Measurements from ENCODE around the gene SH3TC1. TPM values are rescaled to one million over a fixed set of nuclear protein-coding genes. Genes with fewer than 3 reads are reported as not detected.

The SH3TC1 gene
- total and polyA plus RNA-seq, 9 donors: 1.1 to 34.5 (median 5.4) TPM

DNA sequence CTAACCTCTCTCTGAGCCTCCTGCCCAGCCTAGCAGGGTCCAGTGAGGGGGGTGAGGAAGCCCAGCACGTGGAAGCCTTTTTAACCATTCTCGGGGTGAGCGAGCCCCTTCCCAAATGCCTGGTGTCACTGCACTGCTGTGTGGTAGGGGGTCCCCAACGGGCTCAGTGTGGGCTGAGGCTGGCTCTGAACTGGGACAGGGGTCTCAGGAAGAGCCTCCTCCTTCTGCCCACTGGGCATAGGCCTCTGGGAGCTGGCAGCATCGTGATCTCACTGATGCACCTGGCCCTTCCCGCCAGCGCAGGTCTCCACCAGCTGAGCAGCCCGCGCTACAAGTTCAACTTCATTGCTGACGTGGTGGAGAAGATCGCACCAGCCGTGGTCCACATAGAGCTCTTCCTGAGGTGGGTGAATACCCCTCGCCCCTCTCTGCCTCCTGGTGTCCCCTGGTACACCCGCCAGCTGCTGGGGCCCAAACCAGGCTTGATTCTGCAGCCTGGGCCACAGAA is 83.1 kb downstream of the SH3TC1 start:
- peak in 1 of 5 donors; percentile 29 for DNase-seq
- no peak for TF ChIP-seq POLR2A (IDR thresholded peaks at IDR 0.05)
- TF ChIP-seq, protein P1, sequence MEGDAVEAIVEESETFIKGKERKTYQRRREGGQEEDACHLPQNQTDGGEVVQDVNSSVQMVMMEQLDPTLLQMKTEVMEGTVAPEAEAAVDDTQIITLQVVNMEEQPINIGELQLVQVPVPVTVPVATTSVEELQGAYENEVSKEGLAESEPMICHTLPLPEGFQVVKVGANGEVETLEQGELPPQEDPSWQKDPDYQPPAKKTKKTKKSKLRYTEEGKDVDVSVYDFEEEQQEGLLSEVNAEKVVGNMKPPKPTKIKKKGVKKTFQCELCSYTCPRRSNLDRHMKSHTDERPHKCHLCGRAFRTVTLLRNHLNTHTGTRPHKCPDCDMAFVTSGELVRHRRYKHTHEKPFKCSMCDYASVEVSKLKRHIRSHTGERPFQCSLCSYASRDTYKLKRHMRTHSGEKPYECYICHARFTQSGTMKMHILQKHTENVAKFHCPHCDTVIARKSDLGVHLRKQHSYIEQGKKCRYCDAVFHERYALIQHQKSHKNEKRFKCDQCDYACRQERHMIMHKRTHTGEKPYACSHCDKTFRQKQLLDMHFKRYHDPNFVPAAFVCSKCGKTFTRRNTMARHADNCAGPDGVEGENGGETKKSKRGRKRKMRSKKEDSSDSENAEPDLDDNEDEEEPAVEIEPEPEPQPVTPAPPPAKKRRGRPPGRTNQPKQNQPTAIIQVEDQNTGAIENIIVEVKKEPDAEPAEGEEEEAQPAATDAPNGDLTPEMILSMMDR (IDR thresholded peaks at IDR 0.05): no peak
- TF ChIP-seq EP300 (IDR thresholded peaks at IDR 0.05): no peak
- H3K4me1 ChIP-seq (ENCODE audit: insufficient read depth): peaks cover 20% of the 10 kb centered on the region
- no peaks in the 10 kb centered on the region for H3K36me3 ChIP-seq
- intact Hi-C loops (cut with DNase I): no loop called here
- H3K27ac ChIP-seq: peak overlapping the region; percentile 43 to 73
- H3K9me3 ChIP-seq: no peaks in the 10 kb centered on the region
- H3K27me3 ChIP-seq: no peaks in the 10 kb centered on the region
- WGBS, 3 donors: 87 to 94% (median 92%) methylated on average over 14 of the region's 14 CpGs
- no peak overlapping the region for H3K4me3 ChIP-seq

GRCh38 chr4:8282742-8283141 is 83.7 kb downstream of the SH3TC1 start:
- H3K9me3 ChIP-seq: no peaks in the 10 kb centered on the region
- H3K27ac ChIP-seq: no peak overlapping the region
- no peaks in the 10 kb centered on the region for H3K36me3 ChIP-seq
- H3K27me3 ChIP-seq: no peaks in the 10 kb centered on the region
- 90 to 94% (median 92%) methylated on average over 14 of the region's 14 CpGs for WGBS, 3 donors
- intact Hi-C loops (cut with DNase I): no loop called here
- DNase-seq: peak in 2 of 5 donors; percentile 21 to 40
- TF ChIP-seq, protein P1 (IDR thresholded peaks at IDR 0.05): no peak
- H3K4me1 ChIP-seq (ENCODE audit: insufficient read depth): peaks cover 20% of the 10 kb centered on the region
- no peak overlapping the region for H3K4me3 ChIP-seq

DNA sequence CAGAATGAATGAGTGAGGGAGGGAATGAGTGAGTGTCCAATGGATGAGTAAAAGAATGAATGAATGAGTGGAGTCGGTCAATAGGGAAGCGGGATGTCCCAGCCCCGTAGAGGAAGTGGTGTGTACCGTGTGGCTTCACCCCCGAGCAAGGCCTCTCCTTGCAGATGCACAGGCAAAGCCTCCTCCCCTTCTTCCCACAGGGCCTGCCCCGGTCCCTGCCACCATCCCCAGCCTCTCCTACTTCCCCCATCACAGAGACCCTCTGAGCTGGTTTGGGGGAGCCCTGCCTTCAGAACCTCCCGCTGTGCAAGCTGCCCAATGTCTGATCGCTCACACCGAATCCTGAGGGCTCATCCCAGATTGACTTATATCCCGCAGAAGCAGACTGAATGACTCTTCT is 84.1 kb downstream of the SH3TC1 start:
- TF ChIP-seq POLR2A (IDR thresholded peaks at IDR 0.05) (no peak), EP300 (IDR thresholded peaks at IDR 0.05) (no peak)
- TF ChIP-seq, protein P1 (IDR thresholded peaks at IDR 0.05): no peak
- DNase-seq: peak in 2 of 5 donors; percentile 19 to 31
- Histone ChIP-seq H3K27me3 (no peaks in the 10 kb centered on the region), H3K9me3 (no peaks in the 10 kb centered on the region), H3K36me3 (no peaks in the 10 kb centered on the region), H3K4me1 (ENCODE audit: insufficient read depth) (peaks cover 17% of the 10 kb centered on the region), H3K4me3 (no peak overlapping the region), H3K27ac (no peak overlapping the region)
- 84 to 90% (median 87%) methylated on average over 10 of the region's 10 CpGs for WGBS, 3 donors
- intact Hi-C loops (cut with DNase I): no loop called here

GRCh38 chr4:8283631-8284121 is 84.6 kb downstream of the SH3TC1 start:
- peak in 2 of 5 donors; percentile 30 to 40 for DNase-seq
- TF ChIP-seq POLR2A (IDR thresholded peaks at IDR 0.05) (no peak), EP300 (IDR thresholded peaks at IDR 0.05) (no peak)
- TF ChIP-seq, protein P1 (IDR thresholded peaks at IDR 0.05): no peak
- H3K27ac ChIP-seq: no peak overlapping the region

More at GRCh38 chr4:8283631-8284121, 84.6 kb downstream of the SH3TC1 start:
- no peaks in the 10 kb centered on the region for H3K27me3 ChIP-seq
- no peak overlapping the region for H3K4me3 ChIP-seq
- H3K4me1 ChIP-seq (ENCODE audit: insufficient read depth): peaks cover 15% of the 10 kb centered on the region
- no peaks in the 10 kb centered on the region for H3K36me3 ChIP-seq
- 81 to 85% (median 83%) methylated on average over 8 to 20 of the region's 20 CpGs for WGBS, 3 donors
- no peaks in the 10 kb centered on the region for H3K9me3 ChIP-seq
- intact Hi-C loops (cut with DNase I): no loop called here
